NCI-H1417 (cell line): ENCODE measurements around the gene GGN.
"Not testable (repeated sequence)": the region's sequence is repeated elsewhere in the genome, so short reads cannot be mapped to it uniquely, and the experiment has no call there.

Source experiments
- DNase-seq, 3 experiments: peaks; one replicate each; lab custom pipeline; 2025; lab: John Stamatoyannopoulos, UW

The GGN gene

DNA sequence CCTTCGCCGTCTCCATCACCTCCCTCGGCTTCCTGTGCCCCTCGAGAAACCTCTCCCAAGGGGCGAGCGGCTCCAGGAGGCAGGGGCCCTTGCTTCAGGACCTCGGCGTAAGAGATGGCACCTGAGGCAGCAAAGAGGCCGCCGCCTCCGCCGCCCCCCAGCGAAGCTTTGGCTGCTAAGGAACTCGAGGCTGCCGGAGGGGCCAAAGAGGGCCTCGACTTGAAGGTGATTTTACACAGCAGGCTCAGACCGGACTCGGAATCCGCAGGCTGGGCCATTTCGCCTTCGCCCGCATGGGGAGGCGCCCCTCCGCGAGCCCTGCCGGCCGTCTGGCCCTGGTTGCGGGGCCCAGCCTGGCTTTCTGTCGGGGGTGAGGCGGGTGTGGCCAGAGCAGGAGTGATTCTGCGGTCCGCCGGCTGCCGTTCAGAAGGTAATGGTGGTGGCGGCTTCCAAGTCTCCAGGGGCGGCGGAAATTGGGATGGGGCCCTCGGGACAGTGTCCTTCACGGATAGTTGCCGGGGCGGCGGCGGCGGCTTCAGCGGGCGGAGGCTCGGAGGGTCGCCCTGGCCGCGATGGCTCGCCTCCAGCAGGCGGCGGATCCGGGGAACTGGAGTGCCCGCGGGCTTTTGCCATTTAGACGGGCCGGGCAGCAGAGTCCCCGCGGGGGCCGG, 1.4 kb downstream of the GGN start:
- no peak for DNase-seq

DNA sequence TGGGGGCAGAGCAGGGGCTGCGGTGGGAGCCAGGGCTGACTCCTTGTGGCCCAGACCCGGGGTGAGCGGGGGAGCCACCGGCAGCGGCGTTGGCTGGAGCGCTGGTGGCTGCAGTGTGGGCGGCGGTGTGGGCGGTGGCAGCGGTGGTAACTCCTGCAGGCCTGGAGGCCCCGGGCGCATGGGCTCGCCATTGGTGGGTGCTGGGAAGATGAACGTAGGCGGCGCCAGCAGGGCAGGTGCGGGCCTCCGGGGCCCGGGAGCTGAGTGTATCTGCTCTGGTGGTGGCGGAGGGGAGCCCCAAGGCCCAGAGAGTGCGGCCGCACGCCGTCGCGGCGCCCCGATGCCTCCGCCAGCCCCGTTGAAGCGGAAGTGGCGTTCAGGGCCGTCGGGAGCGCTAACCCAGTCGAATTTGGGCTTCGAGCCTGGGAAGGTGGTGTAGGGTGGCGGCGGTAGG, 2.0 kb downstream of the GGN start:
- DNase-seq = no peak

DNA sequence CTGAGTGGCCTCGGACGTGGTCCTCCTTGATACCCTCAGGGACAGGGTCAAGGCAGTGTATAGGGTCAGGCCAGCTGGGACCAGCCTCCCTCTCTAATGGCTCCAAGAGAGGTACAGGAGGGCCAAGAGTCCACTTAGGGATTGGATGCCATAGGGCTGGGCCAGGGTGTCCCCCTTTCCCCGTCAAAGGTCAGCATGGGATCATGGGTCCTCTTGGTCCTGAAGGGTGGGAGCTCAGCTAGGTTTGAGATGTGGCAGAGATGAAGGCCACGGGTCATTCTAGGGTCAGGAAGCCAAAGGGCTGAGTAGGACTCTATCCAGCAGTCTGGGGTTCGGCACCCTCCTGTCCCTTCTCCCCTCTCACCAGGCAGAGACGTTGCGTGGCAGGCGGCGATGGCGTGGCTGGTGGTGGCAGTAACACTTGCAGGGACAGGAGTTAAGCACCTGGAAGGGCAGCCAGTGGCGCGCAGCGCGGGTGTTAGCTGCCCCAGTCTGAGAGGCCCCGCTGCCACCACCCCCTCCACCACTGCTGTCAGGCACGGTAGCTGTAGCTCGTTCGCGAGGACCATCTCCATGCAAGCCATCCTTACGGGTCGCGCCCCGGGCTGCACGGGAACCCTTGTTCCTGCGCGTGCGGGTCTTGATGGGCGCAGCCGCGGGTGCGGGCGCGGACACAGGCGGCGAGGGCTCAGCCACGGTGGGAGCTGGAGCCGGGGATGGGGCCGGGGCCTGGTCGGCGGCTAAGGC, 2.6 kb downstream of the GGN start:
- no peak for DNase-seq

DNA sequence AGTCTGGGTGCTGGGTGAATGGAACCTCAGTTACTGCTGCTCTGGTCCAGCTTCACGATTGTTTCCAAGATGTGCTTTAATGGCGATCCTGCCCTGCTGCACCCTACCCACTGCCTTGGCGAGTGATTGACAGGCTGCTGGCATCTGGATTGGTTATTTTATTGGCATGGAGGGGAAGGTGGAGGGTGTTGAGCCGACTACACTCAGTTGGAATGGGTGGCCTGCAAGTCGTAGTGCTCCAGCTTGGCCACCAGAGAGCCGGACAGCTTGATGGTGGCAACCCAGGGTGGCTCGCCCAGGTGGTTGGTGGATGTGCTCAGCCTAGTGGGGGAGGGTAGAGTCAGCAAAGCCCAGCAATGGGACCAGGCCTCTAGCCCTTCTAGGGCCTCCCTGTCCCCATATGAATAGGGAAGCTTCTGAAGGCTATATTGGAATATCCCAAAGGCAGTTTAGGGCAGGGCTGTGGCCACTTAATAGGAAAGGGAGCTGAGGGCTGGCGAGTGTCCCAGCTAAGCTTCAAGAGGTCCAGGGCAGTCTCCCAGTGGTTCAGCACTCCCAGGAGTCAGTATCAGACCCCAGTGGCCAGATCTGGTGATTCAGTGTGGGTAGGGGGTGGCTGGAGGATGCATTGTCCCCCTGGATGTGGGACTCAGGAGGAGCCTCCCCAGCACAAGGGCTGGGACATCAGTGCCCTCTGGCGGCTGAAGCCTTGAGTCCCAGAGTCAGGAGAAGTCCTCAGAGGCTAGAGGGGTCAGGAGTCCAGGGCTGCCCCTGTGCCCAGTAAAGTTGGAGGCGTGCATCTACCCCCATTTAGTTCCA, 3.4 kb downstream of the GGN start:
- DNase-seq = no peak

DNA sequence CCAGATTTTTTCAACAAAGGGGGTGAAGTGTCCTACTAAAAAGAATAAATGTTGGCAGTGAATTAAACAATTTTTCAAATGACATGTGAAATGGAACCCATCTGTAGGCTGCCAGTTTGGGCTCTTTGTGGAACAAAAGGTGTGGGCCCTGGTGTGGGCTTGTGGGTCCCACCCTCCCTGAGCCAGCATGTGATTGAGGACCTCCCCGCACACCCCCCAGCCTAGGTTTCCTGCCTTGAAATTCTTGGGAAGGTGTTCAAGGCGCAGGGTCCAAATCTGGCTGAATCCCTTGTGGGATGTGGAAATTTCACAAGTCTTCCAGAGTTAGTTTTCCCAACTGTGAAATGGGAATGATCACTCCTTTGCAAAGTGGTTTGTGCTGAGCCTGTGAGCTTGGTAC, 4.1 kb downstream of the GGN start:
- DNase-seq = no peak

DNA sequence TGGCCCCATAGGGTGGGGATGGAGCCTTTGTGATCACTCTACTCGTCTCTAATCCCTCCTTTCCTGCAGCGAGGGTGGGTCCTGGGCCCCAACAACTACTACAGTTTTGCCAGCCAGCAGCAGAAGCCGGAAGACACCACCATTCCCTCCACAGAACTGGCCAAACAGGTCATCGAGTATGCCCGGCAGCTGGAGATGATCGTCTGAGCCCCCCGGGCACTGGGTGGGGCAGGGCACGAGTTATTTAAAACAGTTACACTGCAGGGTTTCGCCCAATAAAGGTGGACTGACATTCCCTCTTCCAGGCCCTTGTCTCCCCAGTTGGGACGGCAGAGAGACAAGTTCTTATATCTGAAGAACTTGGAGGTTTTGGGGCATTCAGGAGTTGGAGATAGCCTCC, 4.7 kb downstream of the GGN start:
- no peak for DNase-seq

DNA sequence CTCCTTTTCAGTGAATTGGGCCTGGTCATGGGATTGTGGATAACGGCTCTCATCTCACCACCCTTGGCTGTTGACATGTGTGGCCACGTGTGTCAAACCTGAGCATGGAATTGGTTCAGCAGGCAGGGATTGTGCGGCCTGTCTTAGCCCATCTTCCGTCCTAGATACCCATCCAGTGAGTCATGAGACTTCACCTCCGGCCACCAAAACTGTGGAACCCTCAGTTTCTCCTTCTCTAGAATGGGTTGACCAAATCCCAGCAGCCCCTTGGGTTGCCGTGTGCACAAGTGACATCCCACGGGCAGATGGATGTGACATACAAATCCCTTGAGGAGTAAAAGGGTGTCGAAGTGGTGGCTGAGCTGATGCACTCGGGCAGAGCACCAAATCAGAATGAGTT, 6.7 kb downstream of the GGN start:
- no peak for DNase-seq

DNA sequence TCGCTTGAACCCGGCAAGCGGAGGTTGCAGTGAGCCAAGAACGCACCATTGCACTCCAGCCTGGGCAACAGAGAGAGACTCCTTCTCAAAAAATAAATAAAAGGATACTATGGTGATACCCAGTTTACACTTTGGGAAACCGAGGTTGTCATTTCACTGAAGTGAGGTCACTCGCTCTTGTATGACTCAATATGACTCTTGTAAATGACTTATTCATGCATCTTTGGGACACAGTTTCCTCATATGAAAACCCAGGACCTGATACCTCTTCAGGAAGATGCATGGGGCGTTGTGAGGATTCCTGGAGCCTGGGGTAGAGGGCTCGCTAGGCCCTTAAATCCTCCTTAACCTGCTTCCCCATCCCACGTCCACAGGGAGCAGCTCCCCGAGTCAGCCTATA, 9.0 kb downstream of the GGN start:
- DNase-seq = no peak

DNA sequence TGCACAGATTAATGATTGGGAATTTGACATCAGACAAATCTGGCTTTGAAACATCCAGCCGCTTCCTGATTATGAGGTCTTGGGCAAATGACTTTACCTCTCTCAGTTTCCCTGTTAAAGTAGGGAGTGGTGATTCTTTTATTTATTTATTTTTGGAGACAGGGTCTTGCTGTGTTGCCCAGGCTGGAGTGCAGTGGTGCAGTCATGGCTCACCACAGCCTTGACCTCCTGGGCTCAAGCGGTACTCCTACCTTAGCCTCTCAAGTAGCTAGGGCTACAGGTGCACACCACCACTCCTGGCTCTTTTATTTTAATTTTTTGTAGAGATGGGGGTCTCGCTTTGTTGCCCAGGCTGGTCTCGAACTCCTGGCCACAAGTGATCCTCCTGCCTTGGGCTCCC, 10.8 kb downstream of the GGN start:
- no peak for DNase-seq

DNA sequence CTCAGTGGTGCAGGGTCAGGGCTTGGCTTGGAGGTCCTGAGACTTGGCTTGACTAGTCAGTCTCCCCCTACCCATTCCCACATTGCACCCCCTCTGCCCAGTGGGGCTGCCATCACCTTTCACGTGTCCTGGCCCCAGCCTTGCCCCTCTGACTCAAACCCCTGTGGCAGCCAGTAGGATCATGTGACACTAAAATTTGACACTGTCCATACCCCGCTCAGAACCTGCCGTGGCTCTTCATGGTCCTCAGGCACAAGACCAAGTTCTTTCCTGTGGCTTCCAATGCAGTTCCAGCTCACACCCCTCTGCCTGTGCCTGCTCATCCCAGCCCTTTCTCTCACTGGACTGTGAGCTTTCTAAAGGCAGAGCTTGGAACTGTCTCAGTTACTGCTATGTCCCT, 11.3 kb downstream of the GGN start:
- DNase-seq = no peak

DNA sequence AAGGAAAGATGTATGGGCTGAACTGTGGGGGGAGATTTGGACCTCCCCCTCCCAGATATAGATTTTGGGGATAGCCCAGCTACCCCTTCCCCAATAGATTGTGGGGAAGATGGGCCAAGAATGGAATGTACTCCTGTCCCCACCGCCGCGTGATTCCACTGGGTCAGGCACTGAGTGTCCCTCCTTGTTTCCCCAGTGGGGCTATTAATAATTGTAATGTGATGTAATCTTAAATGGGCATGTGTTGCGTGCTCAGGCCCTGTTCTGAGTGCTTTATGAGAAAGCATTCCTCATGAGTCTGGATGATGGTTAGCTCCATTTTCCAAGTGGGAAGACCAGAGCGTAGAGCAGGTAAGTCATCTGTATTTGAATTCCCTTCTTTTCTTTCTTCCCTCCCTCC, 12.1 kb downstream of the GGN start:
- no peak for DNase-seq

DNA sequence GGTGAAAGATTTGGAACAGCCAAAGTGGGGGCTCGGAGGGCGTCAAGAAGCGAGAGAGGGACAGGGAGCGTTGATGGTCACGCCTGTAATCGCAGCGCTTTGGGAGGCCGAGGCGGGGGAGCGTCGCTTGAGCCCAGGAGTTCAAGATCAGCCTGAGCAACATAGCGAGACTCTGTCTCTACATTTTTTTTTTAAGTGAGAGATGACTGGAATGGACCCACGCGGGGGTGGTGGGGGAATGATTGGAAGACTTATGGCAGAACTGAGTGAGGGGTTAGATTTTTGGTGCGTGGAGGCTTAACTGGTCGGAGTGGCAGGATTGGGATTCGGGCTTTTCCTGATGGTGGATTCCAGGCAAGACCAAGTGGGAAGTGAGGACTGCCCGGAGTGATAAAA, 12.7 kb downstream of the GGN start:
- DNase-seq = peak in 1 of 3 experiments; percentile 27

DNA sequence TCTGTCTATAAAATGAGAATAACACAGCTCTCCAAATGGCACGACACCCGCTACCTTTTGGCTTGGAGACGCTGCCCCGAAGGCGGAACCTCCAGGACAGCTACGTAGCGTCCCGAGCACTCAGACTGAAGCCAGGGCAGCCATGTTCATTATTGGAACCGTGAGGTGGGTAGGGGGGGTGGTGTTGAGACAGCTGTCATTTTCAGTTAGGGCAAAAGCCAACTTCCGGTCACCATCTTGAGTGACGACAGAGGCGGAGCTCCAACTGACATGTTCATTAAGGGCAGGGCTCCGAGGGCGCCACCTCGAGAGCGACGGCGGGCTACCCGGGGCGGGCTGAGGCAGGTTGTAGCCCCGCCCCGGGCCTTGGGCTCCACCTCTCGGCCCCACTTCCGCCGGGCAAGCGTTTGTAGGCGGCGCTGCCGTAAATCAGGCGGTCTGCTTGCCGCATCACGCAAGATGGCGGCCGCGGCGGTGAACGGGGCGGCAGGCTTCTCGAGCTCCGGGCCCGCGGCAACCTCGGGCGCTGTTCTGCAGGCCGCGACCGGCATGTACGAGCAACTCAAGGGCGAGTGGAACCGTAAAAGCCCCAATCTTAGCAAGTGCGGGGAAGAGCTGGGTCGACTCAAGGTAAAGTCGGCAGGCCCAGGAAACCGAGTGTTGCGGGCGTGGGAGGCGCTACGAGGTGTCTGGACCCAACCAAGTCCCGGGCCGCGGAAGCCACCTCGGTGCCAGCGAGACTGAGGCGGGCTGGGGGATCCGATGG, 13.3 kb downstream of the GGN start, which contains the start of gene PSMD8:
PSMD8 (plus strand) TSS at position 240 of the 766 bp plus-strand sequence; CDS start at position 271, 31 bp downstream.
- DNase-seq = peak; percentile 97 to 100 (median 99)

DNA sequence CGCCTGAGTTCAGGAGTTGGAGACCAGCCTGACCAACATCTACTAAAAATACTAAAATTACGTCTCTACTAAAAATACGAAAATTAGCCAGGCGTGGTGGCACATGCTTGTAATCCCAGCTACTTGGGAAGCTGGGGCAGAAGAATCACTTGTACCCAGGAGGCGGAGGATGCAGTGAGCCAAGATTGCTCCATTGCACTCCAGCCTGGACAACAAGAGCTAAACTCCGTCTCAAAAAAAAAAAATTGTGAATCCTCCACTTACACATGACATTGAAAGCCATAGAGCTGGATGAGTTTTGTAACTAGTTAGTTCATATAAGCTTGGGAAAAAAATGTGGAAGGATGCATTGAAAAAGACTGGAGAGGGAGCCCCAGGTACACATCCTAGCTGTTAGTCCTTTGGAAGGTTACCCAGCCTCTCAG, 13.9 kb downstream of the GGN start:
- DNase-seq = no peak

DNA sequence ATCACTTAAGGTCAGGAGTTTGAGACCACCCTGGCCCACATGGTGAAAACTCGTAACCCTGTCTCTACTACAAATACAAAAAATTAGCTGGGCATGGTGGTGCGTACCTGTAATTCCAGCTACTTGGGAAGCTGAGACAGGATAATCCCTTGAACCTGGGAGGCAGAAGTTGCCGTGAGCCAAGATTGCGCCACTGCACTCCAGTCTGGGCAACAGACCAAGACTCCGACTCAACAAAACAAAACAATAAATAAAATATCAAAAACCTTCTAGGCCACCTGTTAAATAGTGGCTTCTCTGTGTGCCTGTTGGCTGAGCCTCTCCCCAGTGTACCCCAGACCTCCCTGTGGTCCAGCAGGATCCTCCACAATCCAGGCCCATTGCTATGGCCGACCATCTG, 16.8 kb downstream of the GGN start:
- DNase-seq = no peak

DNA sequence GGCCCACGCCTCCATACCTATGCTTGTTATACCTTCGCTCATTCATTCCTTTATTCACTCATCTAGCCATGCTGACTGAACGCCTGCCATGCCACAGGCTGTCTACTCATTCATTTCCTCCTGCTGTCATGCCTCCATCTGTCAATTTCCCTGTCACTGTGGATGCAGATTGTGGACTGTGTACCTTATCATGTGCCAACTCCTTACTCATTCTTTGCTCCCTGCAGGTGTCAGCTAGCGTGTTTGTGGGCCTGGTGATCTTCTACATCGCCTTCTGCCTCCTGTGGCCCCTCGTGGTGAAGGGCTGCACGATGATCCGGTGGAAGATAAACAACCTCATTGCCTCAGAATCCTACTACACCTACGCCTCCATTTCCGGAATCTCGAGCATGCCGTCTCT, 17.5 kb downstream of the GGN start:
- no peak for DNase-seq

DNA sequence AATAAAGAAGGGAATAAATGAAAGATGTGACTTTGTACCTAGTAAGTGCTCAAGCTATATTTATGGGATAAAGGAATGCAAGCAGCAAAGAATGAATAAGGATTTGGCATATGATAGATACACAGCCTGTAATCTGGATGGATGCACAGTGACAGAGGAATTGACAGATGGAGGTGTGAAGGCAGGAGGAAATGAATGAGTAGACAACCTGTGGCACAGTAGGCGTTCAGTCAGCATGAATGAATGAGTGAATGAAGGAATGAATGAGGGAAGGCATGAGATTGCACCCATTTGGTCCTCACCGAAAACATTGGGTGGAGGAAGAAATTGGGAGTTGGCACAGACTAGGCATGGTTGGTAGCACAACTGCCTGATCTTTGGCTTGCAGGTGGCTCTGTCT, 18.2 kb downstream of the GGN start:
- DNase-seq = no peak

DNA sequence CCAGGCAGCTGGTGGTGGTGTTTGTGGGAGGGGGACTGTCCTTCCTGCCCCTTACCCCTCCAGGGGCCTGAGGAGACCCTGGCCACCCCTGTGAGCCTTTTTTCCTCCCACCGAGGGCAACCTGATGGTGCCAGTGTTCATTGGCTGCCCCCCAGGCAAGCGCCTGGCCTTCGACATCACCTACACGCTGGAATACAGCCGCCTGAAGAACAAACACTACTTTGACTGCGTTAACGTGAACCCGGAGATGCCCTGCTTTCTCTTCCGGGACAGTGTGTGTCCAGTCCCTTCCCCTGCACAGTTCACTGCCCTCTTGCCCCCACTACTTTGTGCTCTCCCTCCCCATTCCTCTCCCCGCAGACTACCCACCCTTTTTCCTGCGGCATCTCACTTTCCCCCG, 20.8 kb downstream of the GGN start:
- no peak for DNase-seq

DNA sequence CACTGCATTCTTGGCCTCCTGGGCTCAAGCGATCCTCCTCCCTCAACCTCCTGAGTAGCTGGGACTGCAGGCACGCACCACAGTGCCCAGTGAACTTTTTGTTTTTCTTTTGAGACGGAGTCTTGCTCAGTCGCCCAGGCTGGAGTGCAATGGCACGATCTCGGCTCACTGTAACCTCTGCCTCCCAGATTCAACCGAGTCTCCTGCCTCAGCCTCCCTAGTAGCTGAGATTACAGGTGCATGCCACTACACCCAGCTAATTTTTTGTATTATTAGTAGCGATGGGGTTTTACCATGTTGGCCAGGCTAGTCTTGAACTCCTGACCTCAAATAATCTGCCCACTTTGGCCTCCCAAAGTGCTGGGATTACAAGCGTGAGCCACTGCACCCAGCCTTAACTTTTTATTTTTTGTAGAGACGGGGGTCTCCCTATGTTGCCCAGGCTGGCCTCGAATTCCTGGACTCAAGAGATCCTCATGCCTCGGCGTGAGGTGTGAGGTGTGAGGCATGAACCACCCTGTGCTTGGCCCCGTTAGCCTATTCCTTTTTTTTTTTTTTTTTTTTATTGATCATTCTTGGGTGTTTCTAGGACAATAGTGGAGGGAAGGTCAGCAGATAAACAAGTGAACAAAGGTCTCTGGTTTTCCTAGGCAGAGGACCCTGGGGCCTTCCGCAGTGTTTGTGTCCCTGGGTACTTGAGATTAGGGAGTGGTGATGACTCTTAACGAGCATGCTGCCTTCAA, 24.7 kb downstream of the GGN start:
- DNase-seq = not testable (repeated sequence)

DNA sequence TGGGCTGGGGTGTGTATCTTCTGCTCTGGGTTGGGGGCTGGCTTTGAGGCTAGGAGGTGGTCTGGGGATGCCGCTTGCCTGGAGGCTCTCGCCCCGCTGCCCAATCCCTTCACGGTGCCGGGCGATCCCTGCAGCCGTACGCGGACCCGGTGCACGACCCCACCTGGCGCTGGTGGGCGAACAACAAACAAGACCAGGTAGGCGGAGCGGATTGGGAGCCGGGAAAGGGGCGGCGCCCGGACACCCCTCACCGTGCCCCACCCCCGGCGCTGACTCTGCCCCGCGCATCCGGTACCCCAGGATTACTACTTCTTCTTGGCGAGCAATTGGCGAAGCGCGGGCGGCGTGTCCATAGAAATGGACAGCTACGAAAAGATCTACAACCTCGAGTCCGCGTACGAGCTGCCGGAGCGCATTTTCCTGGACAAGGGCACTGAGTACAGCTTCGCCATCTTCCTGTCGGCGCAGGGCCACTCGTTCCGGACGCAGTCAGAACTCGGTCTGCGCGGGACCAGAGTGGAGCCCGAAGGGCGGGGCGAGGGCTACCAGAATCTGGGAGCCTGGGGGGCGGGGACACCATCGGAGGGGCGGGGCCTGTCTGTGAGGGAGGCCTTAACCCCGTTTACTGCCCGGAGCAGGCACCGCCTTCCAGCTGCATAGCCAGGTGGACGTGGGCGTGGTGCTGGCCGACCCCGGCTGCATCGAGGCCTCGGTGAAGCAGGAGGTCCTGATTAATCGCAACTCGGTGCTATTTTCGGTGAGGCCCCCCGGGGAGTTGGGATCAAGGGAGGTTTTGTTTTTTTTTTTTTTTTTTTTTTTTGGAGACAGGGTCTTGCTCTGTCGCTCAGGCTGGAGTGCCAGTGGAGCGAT, 25.5 kb downstream of the GGN start:
- DNase-seq = peak; percentile 76 to 80 (median 77)
